ENCODE results near the gene CHSY1. TPM values are rescaled to one million over a fixed set of nuclear protein-coding genes. Genes with fewer than 3 reads are reported as not detected.

CHSY1 gene
- total RNA-seq, 1 experiment from 2014 or later: 11.4 TPM

DNA sequence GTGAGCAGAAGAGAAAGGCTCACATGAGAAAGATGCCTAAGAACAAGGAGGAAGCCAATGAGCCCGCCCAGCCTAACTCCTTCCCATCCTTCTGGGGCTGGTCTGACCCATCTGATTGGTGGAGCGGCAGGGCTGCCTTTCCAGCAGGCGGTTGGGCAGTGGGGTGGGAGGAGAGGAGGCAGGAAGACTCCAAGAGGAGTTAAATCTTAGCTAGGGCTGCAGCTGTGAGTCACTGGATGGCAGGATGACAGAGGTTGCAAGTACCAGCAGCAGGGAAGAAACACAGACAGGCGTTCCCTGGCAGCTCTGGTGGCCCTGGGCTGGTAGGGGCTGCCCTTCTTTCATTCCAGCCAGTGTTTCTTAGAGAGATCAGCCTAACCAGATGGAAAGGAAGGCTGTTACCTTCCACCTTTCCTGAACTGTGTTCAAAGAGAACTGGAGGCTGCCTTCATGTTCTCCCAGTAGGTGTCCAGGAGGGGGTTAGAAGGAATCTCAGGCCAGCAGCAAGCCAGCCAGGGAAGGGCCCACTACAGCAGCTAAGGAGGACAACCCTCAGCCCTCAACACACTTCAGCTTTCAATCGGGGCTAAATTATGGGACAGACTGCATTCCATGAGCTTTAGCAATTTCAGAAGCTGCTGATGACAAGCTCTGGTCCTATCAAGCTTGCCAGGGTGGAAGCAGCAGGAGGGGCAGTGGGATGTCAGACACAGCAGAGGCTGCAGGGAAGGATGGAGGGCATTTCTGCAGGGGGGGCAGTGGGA, 50.3 kb downstream of the CHSY1 start:
- Histone ChIP-seq H3K79me2 (ENCODE audit: low read length) (no peaks in the 10 kb centered on the region; the same call in 1 of the 2 replicates), H3K4me2 (ENCODE audit: low read depth, low read length, poor library complexity, severe bottlenecking) (no peak overlapping the region), H3K27me3 (ENCODE audit: low read length) (no peaks in the 10 kb centered on the region), H3K9ac (ENCODE audit: low read length) (no peak overlapping the region), H3K36me3 (ENCODE audit: insufficient read depth, low read length) (no peaks in the 10 kb centered on the region), H3K9me3 (ENCODE audit: low read length) (no peaks in the 10 kb centered on the region), H3K27ac (ENCODE audit: low read length) (no peak overlapping the region), H3K9me2 (replicated peaks; ENCODE audit: insufficient read depth, low read length) (no peaks in the 10 kb centered on the region), H2AFZ (ENCODE audit: low read length) (no peak overlapping the region), H3K4me3 (ENCODE audit: low read length) (no peak overlapping the region), H3K4me1 (ENCODE audit: low read length) (peaks cover 20% of the 10 kb centered on the region), H4K20me1 (ENCODE audit: insufficient read depth, low read depth, low read length) (peaks cover 71% of the 10 kb centered on the region)
- DNase-seq: no peak

DNA sequence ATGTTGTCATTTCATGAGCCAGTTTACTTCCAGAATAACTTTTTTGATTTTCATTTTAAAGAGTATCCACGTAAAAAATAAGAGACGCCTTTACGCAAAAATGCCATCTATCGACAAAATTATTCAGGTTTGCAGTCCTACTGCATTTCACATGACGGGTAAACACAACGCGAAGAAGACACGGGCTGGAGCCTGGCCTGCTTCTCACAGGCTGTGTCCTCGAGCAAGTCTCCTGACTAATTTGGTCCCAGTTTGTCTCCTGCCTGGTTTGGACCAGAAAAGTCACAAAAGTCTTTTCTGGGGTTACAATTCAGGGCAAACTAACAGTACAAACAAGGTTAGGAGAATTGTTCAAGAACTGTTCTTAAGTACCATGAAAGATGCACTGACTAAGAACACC, 51.7 kb downstream of the CHSY1 start:
- no peaks in the 10 kb centered on the region; the same call in 1 of the 2 replicates for H3K79me2 ChIP-seq (ENCODE audit: low read length)
- H3K36me3 ChIP-seq (ENCODE audit: insufficient read depth, low read length): no peaks in the 10 kb centered on the region
- peak overlapping the region; percentile 20; the same call in 1 of the 2 replicates for H3K4me3 ChIP-seq (ENCODE audit: low read length)
- H4K20me1 ChIP-seq (ENCODE audit: insufficient read depth, low read depth, low read length): peaks cover 72% of the 10 kb centered on the region
- no peaks in the 10 kb centered on the region for H3K9me3 ChIP-seq (ENCODE audit: low read length)
- H2AFZ ChIP-seq (ENCODE audit: low read length): no peak overlapping the region
- H3K9ac ChIP-seq (ENCODE audit: low read length): no peak overlapping the region
- H3K4me2 ChIP-seq (ENCODE audit: low read depth, low read length, poor library complexity, severe bottlenecking): peak overlapping the region; percentile 68
- DNase-seq: no peak
- no peaks in the 10 kb centered on the region for H3K27me3 ChIP-seq (ENCODE audit: low read length)
- no peak overlapping the region for H3K27ac ChIP-seq (ENCODE audit: low read length)
- no peaks in the 10 kb centered on the region for H3K9me2 ChIP-seq (replicated peaks; ENCODE audit: insufficient read depth, low read length)
- peaks cover 20% of the 10 kb centered on the region for H3K4me1 ChIP-seq (ENCODE audit: low read length)

DNA sequence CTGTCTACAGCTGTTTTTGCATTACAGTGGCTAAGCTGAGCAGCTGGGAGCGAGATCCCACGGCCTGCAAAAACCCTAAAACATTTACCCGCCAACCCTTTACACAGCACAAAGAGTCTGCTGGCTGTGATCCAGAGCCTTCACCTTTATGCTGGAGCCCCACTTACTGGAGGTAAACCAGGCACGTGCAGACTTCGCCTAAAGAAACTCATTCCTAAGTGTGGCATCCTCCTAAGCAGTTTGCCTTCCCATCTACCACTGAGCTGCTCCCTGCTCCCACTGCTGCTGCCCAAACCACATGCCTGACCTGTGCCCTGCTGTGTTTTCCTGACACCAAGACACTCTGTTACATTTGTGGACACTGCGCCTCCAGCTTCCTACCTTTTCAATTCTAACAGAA, 53.0 kb downstream of the CHSY1 start:
- H3K9me3 ChIP-seq (ENCODE audit: low read length): no peaks in the 10 kb centered on the region
- DNase-seq: no peak
- no peak overlapping the region for H3K4me2 ChIP-seq (ENCODE audit: low read depth, low read length, poor library complexity, severe bottlenecking)
- H3K36me3 ChIP-seq (ENCODE audit: insufficient read depth, low read length): no peaks in the 10 kb centered on the region
- no peaks in the 10 kb centered on the region for H3K9me2 ChIP-seq (replicated peaks; ENCODE audit: insufficient read depth, low read length)
- H3K4me3 ChIP-seq (ENCODE audit: low read length): no peak overlapping the region
- H3K27ac ChIP-seq (ENCODE audit: low read length): no peak overlapping the region
- no peaks in the 10 kb centered on the region; the same call in 1 of the 2 replicates for H3K79me2 ChIP-seq (ENCODE audit: low read length)
- H2AFZ ChIP-seq (ENCODE audit: low read length): no peak overlapping the region
- H4K20me1 ChIP-seq (ENCODE audit: insufficient read depth, low read depth, low read length): peaks cover 75% of the 10 kb centered on the region
- H3K27me3 ChIP-seq (ENCODE audit: low read length): no peaks in the 10 kb centered on the region
- H3K4me1 ChIP-seq (ENCODE audit: low read length): peaks cover 20% of the 10 kb centered on the region
- H3K9ac ChIP-seq (ENCODE audit: low read length): no peak overlapping the region

DNA sequence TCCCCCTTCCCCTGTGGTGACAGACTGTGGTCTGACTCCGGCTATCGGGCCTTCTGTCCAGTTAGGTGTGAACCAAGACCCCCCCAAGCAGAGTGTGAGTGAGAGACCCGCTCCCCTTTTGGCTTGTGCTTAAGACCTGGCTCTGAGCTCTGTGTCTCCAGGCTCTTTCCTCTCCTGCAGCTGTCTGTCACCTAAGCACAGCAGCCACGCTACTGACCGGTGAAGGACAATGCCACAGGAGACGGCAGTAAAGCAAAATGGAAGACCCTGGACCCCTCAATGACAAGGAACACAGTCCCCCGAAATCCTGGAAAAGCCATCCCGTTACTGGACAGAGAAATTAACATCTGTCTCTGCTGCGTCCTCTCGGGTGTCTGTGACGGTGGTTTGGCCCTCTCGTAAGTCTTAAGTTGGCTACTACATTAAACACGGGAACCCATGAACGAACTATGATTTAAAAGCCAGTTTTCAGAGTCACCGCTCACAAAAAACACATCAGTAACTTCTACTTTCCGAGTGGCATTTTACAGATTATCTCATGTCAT, 53.7 kb downstream of the CHSY1 start:
- Histone ChIP-seq H3K9me2 (replicated peaks; ENCODE audit: insufficient read depth, low read length) (no peaks in the 10 kb centered on the region), H3K4me3 (ENCODE audit: low read length) (no peak overlapping the region), H3K9ac (ENCODE audit: low read length) (no peak overlapping the region), H3K27ac (ENCODE audit: low read length) (no peak overlapping the region), H3K9me3 (ENCODE audit: low read length) (no peaks in the 10 kb centered on the region), H3K4me1 (ENCODE audit: low read length) (peaks cover 20% of the 10 kb centered on the region), H3K27me3 (ENCODE audit: low read length) (no peaks in the 10 kb centered on the region), H3K4me2 (ENCODE audit: low read depth, low read length, poor library complexity, severe bottlenecking) (no peak overlapping the region), H2AFZ (ENCODE audit: low read length) (no peak overlapping the region), H3K36me3 (ENCODE audit: insufficient read depth, low read length) (no peaks in the 10 kb centered on the region), H3K79me2 (ENCODE audit: low read length) (no peaks in the 10 kb centered on the region), H4K20me1 (ENCODE audit: insufficient read depth, low read depth, low read length) (peaks cover 75% of the 10 kb centered on the region)
- no peak for DNase-seq

DNA sequence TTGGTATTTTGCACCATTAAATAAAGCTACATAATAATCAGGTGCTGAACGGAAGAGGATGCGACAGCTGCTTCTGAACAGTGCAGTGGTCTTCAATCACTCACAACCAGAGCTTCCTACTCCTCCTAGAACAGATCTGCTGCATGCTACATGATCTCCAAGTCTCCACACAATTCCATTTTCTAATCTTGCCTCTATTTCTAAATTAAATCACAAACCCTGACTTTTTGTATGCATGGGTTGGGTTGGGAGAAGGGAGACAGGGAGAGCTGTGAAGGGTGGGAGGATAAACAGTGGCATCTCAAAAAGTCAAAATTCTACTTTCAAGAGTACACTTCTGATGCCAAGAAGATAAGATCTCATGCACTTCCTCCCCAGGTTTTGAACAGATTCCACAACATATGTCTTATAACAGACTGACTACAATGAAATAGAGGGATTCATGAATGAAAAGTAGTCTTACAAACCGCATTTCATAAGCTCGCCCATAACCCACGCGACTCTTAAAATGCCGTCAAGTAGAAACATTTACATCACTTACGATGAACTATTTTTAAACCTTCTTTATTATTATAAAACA, 57.2 kb downstream of the CHSY1 start:
- no peaks in the 10 kb centered on the region for H3K9me2 ChIP-seq (replicated peaks; ENCODE audit: insufficient read depth, low read length)
- H3K27me3 ChIP-seq (ENCODE audit: low read length): no peaks in the 10 kb centered on the region
- peaks cover 8% of the 10 kb centered on the region for H3K4me1 ChIP-seq (ENCODE audit: low read length)
- no peak overlapping the region for H3K9ac ChIP-seq (ENCODE audit: low read length)
- H3K79me2 ChIP-seq (ENCODE audit: low read length): no peaks in the 10 kb centered on the region
- peaks cover 81% of the 10 kb centered on the region for H4K20me1 ChIP-seq (ENCODE audit: insufficient read depth, low read depth, low read length)
- no peaks in the 10 kb centered on the region for H3K9me3 ChIP-seq (ENCODE audit: low read length)
- no peak for DNase-seq
- no peak overlapping the region for H3K4me3 ChIP-seq (ENCODE audit: low read length)
- no peak overlapping the region for H2AFZ ChIP-seq (ENCODE audit: low read length)
- H3K36me3 ChIP-seq (ENCODE audit: insufficient read depth, low read length): no peaks in the 10 kb centered on the region
- no peak overlapping the region for H3K4me2 ChIP-seq (ENCODE audit: low read depth, low read length, poor library complexity, severe bottlenecking)
- no peak overlapping the region for H3K27ac ChIP-seq (ENCODE audit: low read length)

DNA sequence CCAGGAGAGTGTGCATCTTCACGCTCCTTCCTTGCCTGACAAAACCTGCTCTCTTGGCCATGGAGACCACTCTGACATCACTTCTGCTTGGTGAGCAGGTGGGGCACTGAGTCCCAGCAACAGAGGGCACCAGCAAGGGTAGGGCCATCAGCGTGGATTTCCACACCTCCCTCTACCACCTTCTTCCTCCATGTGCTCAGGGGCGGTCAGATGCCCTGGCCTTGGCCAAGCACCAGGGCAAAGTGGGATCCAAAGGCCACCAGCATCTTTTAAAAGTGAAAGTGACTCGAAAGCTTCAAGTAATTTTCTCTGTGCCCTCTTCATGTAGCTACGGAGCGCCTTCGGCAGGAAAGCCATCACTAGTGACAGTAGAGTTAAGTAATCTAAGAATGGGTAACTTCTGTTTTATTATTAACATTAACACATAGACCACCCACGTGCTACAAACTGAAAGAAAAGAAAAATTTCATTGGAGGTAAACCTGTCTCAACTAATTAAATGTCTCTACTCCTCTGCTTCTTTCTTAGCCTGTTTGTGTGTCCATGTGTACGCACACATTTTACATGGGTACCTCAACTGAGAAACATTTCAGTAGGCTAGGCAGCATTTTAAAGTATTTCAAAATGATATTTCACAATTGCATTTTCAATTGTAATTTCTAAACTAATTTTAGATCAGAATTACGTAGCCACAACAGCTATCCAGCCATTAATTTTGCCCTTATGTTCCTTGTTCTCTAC, 57.9 kb downstream of the CHSY1 start:
- Histone ChIP-seq H4K20me1 (ENCODE audit: insufficient read depth, low read depth, low read length) (peaks cover 81% of the 10 kb centered on the region), H3K27me3 (ENCODE audit: low read length) (no peaks in the 10 kb centered on the region), H3K4me2 (ENCODE audit: low read depth, low read length, poor library complexity, severe bottlenecking) (no peak overlapping the region), H3K27ac (ENCODE audit: low read length) (no peak overlapping the region), H3K4me1 (ENCODE audit: low read length) (peaks cover 2% of the 10 kb centered on the region; the same call in 1 of the 2 replicates), H3K4me3 (ENCODE audit: low read length) (no peak overlapping the region), H3K9me3 (ENCODE audit: low read length) (no peaks in the 10 kb centered on the region), H3K9ac (ENCODE audit: low read length) (no peak overlapping the region), H3K36me3 (ENCODE audit: insufficient read depth, low read length) (no peaks in the 10 kb centered on the region), H2AFZ (ENCODE audit: low read length) (no peak overlapping the region), H3K9me2 (replicated peaks; ENCODE audit: insufficient read depth, low read length) (no peaks in the 10 kb centered on the region), H3K79me2 (ENCODE audit: low read length) (no peaks in the 10 kb centered on the region)
- DNase-seq: no peak

DNA sequence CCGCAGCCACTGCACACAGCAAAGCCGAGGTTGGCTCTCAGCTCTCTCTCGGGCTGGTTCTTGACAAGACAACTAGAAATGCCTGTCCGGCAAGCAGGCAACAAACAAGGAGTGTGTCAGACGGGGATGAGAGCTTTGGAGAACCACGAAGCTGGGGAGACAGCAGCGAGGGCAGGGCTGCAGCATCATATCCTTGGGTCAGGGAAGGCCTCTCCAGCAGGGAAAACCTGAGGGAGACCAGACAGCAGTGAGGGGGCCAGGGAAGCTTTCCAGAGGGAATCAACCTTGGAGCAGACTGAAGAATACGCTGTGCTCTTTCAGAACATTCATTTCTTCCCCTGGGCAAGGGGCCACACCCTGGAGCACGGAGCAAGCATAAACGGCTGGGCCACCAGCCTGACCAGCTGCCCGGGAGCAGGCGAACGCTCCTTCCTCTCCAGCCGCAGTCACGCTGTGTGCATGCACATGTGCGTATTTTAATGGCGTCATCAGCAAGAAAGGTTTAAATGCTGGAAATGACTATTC, 58.7 kb downstream of the CHSY1 start:
- Histone ChIP-seq H3K36me3 (ENCODE audit: insufficient read depth, low read length) (no peaks in the 10 kb centered on the region), H3K4me2 (ENCODE audit: low read depth, low read length, poor library complexity, severe bottlenecking) (no peak overlapping the region)

DNA sequence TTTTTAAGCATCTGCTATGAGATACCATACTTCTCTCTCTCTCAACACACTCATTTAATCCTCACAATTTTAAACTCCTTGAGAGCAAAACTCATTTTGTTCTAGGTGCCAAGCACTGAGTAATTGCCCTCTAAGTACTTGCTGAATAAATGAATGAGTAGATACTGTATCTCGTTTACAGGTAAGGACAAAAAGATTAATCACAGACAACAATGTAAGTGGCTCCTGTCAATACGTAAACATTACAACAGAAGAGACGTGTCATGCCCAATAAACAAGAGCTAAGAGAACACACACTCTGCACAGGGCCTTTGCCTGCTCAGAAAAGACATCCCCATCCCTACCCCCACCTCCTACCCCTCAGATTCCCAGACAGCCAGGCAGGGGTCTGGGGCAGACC, 59.8 kb downstream of the CHSY1 start:
- no peak for DNase-seq
- no peaks in the 10 kb centered on the region for H3K4me1 ChIP-seq (ENCODE audit: low read length)
- H3K27me3 ChIP-seq (ENCODE audit: low read length): no peaks in the 10 kb centered on the region
- H3K9me2 ChIP-seq (replicated peaks; ENCODE audit: insufficient read depth, low read length): no peaks in the 10 kb centered on the region
- H3K27ac ChIP-seq (ENCODE audit: low read length): no peak overlapping the region
- peaks cover 82% of the 10 kb centered on the region for H4K20me1 ChIP-seq (ENCODE audit: insufficient read depth, low read depth, low read length)
- H3K9ac ChIP-seq (ENCODE audit: low read length): no peak overlapping the region
- no peak overlapping the region for H2AFZ ChIP-seq (ENCODE audit: low read length)
- H3K36me3 ChIP-seq (ENCODE audit: insufficient read depth, low read length): no peaks in the 10 kb centered on the region
- no peaks in the 10 kb centered on the region for H3K79me2 ChIP-seq (ENCODE audit: low read length)
- no peak overlapping the region for H3K4me3 ChIP-seq (ENCODE audit: low read length)
- H3K9me3 ChIP-seq (ENCODE audit: low read length): no peaks in the 10 kb centered on the region
- H3K4me2 ChIP-seq (ENCODE audit: low read depth, low read length, poor library complexity, severe bottlenecking): no peak overlapping the region

More for the DNA sequence above, 58.7 kb downstream of the CHSY1 start:
- Histone ChIP-seq H3K4me3 (ENCODE audit: low read length) (no peak overlapping the region), H3K27ac (ENCODE audit: low read length) (no peak overlapping the region), H2AFZ (ENCODE audit: low read length) (no peak overlapping the region), H3K4me1 (ENCODE audit: low read length) (no peaks in the 10 kb centered on the region), H3K79me2 (ENCODE audit: low read length) (no peaks in the 10 kb centered on the region), H3K9me3 (ENCODE audit: low read length) (no peaks in the 10 kb centered on the region), H3K9ac (ENCODE audit: low read length) (no peak overlapping the region), H4K20me1 (ENCODE audit: insufficient read depth, low read depth, low read length) (peaks cover 81% of the 10 kb centered on the region), H3K9me2 (replicated peaks; ENCODE audit: insufficient read depth, low read length) (no peaks in the 10 kb centered on the region), H3K27me3 (ENCODE audit: low read length) (no peaks in the 10 kb centered on the region)
- DNase-seq: no peak

All from Karpas-422 (cell line).